ENCODE data around the gene SARS1.

Gene SARS1

DNA sequence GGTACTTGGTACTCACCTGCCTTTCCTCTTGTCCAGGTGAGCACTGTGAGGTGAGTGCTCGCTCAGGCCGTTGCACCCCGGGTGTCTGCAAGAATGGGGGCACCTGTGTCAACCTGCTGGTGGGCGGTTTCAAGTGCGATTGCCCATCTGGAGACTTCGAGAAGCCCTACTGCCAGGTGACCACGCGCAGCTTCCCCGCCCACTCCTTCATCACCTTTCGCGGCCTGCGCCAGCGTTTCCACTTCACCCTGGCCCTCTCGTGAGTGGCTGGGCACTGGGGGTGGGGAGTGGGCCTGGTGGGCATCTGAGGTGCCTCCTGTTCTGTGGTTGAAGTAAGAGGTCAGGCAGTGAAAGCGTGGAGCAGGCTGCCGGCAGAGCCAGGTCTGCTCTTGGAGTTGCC, 47.3 kb downstream of the SARS1 start:
- no peak for DNase-seq

DNA sequence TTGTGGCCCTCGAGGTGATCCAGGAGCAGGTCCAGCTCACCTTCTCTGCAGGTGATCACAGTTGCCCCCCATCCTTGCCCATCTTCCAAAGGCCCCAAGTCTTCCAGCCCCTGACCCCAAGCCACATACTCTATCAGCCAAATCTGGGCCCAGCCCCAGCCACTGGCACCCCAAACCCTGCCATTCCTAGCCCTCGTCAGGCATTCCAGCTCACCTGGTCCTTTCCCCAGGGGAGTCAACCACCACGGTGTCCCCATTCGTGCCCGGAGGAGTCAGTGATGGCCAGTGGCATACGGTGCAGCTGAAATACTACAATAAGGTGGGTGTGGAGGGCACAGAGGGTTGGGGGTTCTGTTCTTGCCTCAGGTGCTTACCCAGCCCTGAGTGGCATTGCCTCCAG, 47.9 kb downstream of the SARS1 start:
- DNase-seq, result no peak

DNA sequence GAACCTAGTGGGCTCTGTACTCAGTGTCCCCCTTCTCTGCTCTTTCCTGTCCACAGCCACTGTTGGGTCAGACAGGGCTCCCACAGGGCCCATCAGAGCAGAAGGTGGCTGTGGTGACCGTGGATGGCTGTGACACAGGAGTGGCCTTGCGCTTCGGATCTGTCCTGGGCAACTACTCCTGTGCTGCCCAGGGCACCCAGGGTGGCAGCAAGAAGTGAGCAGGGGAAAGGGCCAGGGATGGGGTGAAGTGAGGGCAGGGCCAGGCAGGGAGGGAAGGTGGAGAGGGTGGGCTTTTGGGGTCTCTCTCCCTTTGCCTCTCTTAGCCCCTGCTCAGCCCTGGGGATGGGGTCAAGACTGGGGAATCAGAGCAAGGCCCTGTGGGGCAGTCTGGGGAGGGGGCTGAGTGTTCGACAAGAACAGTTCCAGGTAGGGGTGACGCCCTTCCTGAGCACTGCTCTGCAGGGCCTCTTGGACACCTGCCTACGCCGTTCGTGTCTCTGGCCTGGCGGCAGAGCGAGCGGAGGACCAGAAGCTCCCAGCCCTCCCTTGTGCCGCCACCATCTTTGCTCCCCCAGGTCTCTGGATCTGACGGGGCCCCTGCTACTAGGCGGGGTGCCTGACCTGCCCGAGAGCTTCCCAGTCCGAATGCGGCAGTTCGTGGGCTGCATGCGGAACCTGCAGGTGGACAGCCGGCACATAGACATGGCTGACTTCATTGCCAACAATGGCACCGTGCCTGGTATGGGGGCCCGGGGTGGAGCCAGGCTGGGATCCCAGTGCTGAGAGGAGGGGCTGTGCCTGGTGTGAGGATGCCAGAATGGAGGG, 48.7 kb downstream of the SARS1 start:
- DNase-seq, result peak in 1 of 56 donors; percentile 56

DNA sequence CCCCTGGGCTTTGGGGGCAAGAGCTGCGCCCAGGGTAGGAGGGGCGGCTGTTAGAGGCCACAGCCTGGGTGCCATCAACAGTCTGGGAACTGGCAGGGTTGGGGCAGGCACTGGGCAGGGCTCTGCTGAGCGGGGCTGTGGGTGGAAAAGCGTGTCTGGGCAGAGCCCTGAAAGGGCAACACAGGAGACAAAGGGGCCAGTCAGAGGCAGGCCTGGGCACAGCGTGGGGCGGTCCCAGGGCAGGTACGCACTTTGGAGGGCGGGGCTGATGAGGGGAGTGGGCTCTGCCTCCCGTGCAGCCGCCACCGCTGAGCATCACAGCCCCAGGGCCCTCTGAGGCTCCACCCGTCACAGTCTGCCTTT, 49.5 kb downstream of the SARS1 start:
- DNase-seq, result peak in 5 of 56 donors; percentile 53 to 65 (median 60)

DNA sequence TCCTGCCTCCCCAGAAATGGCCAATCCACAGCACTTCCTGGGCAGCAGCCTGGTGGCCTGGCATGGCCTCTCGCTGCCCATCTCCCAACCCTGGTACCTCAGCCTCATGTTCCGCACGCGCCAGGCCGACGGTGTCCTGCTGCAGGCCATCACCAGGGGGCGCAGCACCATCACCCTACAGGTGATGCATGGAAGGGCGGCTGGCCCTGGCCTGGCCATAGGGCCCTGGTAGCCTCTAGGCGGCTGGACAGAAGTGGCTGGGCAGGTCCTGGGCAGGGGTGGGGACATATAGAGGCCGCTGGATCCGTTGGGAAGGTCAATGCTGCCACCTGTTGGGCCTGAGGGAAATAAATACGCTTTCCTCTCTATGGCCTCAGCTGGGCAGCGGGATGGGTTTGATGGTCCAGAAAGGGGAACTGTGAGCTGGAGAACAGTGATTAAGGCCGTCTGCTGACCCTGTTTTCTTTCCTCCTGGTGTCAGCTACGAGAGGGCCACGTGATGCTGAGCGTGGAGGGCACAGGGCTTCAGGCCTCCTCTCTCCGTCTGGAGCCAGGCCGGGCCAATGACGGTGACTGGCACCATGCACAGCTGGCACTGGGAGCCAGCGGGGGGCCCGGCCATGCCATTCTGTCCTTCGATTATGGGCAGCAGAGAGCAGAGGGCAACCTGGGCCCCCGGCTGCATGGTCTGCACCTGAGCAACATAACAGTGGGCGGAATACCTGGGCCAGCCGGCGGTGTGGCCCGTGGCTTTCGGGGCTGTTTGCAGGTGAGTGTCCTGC, 50.1 kb downstream of the SARS1 start:
- DNase-seq, result peak in 53 of 56 donors; percentile 39 to 88 (median 73)

DNA sequence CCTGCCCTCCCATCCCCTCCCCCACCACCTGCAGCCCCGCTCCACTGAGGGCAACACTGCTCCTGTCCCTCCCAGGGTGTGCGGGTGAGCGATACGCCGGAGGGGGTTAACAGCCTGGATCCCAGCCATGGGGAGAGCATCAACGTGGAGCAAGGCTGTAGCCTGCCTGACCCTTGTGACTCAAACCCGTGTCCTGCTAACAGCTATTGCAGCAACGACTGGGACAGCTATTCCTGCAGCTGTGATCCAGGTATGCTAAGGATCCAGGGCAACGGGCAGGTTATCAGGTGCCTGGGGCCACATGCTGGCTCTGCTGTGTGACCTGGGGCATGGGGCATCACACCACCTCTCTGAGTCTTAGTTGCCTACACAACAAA, 50.6 kb downstream of the SARS1 start:
- no peak for DNase-seq

DNA sequence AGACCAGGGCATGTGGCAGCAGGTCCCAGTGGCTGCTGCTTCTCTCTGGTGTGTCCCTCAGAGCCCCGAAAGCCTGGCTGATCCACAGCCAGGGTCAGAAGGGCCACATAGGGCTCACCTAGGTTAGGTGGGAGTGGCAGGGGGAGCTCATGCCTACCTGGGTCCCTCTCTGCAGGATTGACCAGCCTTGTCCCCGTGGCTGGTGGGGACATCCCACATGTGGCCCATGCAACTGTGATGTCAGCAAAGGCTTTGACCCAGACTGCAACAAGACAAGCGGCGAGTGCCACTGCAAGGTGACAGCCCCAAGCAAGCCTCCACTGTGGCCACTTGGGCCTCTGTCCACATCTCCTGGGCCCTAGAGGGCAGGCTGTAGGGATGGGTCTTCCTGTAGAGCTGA, 51.3 kb downstream of the SARS1 start:
- no peak for DNase-seq

DNA sequence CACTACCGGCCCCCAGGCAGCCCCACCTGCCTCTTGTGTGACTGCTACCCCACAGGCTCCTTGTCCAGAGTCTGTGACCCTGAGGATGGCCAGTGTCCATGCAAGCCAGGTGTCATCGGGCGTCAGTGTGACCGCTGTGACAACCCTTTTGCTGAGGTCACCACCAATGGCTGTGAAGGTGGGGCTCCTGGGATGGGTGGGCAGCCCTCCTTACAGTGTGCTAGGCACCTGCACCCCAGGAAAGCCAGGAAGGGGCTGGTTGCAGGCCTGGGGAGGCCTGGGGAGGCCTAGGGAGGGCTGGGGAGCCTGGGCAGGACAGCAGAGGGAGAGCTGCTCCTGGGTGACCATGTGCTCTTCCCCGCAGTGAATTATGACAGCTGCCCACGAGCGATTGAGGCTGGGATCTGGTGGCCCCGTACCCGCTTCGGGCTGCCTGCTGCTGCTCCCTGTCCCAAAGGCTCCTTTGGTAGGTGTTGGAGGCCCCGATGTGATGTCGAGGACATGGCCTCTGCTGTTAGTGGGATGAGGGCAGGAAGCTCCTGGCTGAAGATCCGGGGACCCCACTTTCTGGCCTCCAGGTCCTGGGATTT, 52.1 kb downstream of the SARS1 start:
- DNase-seq, result no peak

DNA sequence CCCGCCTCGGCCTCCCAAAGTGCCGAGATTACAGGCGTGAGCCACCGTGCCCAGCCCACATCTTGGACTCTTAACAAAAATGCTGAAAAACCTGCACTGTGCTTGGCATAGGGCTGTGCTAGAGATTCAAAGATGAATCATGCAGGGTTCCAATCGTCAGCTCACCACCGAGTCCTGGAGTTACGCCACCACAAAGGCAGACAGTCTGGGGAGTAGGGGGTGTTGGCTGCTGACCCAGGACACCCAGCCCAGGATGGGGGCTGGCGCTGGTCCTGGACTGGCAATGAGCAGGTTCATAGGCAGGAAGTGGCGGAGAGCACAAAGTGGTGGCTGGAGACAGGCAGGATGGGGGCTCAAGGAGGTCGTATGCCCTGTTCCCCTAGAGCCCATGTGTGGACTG, 53.2 kb downstream of the SARS1 start:
- no peak for DNase-seq

DNA sequence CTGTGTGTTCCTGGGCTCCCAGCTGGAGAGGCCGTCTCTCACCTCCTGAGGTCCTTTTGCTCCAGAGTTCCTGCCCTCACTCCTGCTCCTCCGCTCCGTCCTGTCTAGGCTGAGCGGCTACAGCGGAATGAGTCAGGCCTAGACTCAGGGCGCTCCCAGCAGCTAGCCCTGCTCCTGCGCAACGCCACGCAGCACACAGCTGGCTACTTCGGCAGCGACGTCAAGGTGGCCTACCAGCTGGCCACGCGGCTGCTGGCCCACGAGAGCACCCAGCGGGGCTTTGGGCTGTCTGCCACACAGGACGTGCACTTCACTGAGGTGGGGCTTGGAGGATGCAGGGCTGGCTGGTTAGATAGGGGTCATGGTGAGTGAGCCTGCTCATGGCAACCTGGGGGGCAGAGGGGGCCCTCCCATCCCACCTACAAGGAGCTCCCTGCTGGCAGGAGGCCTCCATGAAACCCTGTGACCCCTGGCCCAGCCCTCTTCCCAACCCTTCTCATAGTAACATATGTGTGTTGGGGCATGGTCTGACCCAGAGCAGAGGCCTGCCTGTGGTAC, 54.1 kb downstream of the SARS1 start:
- DNase-seq, result no peak

DNA sequence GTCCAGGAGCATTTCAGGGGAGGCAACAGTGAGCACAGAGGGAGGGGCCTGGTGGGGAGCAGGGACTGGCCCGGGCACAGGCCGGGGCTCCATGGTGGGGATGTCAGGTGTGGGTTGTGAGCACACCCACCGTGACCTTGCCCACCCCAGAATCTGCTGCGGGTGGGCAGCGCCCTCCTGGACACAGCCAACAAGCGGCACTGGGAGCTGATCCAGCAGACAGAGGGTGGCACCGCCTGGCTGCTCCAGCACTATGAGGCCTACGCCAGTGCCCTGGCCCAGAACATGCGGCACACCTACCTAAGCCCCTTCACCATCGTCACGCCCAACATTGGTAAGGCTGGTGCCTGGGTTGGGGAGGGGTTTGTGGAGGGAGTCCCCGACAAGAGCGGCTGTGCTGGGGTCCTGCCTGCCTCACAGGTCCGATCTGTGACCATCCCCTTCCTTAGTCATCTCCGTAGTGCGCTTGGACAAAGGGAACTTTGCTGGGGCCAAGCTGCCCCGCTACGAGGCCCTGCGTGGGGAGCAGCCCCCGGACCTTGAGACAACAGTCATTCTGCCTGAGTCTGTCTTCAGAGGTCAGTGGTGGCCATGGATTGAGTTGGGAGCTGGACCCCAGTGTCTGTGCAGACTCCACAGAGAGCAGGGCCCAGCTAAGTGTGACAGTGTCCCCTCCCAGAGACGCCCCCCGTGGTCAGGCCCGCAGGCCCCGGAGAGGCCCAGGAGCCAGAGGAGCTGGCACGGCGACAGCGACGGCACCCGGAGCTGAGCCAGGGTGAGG, 54.9 kb downstream of the SARS1 start:
- DNase-seq, result peak in 2 of 56 donors; percentile 23 to 49

DNA sequence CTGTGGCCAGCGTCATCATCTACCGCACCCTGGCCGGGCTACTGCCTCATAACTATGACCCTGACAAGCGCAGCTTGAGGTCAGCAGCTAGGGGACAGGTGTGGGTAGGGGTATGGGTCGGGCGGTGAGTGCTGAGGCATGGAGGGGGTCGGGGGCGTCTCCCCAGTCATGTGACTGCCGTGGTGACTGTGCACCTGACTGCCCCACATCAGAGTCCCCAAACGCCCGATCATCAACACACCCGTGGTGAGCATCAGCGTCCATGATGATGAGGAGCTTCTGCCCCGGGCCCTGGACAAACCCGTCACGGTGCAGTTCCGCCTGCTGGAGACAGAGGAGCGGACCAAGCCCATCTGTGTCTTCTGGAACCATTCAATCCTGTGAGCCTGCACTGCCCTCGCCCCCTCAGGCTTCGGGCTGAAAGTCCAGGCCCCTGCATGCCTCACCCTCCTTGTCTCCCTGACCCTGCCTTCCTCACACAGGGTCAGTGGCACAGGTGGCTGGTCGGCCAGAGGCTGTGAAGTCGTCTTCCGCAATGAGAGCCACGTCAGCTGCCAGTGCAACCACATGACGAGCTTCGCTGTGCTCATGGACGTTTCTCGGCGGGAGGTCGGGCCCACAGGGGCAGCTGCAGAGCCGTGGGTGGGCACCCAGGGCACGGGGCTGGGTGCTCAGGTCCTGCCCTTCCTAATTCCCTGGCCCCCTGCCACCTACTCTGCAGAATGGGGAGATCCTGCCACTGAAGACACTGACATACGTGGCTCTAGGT, 55.7 kb downstream of the SARS1 start:
- no peak for DNase-seq

DNA sequence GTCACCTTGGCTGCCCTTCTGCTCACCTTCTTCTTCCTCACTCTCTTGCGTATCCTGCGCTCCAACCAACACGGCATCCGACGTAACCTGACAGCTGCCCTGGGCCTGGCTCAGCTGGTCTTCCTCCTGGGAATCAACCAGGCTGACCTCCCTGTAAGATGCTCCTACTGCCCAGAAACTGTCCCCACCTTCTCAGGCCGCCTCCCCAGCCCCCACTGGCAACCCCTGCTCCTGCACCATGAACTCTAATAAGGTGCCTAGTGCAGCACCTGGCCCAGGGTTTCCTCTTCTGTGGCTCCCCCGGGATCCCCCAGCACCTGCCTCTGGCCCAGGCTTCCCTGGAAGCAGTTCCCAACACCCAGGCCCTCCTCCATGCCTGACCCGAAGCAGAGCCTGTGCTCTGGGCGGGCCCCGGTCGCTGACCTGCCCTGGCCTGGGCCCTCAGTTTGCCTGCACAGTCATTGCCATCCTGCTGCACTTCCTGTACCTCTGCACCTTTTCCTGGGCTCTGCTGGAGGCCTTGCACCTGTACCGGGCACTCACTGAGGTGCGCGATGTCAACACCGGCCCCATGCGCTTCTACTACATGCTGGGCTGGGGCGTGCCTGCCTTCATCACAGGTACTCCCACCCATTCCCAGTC, 56.4 kb downstream of the SARS1 start:
- no peak for DNase-seq

DNA sequence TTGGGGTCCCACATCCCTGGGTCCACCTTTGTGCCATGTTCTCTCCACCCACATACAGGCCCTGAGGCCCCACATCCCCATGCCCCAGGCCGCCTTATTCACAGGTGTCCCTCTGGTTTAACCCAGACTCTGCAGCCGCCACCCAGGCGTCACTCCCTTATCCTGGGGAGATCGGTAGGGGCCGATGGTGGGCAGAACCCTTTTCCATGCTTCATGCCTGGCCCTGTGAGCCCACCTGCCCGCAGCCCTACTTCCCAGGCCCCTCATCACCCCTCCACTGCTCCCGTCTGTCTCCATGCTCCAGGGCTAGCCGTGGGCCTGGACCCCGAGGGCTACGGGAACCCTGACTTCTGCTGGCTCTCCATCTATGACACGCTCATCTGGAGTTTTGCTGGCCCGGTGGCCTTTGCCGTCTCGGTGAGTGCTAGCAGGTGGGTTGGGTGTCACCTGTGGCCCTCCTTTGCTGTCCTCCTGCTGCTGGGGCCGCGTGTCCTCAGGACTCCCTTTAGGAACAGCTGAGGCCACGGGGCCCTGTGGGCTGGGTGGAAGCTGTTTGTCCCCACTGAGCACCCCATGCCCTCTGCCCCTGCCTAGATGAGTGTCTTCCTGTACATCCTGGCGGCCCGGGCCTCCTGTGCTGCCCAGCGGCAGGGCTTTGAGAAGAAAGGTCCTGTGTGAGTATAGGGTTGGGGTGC, 57.1 kb downstream of the SARS1 start:
- no peak for DNase-seq

DNA sequence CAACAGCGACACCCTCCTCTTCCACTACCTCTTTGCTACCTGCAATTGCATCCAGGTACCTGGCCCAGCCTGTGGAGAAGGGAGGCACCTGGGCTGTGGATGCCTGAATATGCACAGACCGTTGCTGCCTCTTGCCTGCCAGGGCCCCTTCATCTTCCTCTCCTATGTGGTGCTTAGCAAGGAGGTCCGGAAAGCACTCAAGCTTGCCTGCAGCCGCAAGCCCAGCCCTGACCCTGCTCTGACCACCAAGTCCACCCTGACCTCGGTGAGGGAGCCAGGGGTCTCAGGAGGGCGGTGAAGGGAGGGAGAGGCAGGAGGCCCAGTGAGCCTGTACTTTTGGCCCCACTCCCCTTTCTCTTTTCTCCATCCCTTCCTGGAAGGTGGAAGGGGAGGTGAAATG, 57.7 kb downstream of the SARS1 start:
- no peak for DNase-seq

DNA sequence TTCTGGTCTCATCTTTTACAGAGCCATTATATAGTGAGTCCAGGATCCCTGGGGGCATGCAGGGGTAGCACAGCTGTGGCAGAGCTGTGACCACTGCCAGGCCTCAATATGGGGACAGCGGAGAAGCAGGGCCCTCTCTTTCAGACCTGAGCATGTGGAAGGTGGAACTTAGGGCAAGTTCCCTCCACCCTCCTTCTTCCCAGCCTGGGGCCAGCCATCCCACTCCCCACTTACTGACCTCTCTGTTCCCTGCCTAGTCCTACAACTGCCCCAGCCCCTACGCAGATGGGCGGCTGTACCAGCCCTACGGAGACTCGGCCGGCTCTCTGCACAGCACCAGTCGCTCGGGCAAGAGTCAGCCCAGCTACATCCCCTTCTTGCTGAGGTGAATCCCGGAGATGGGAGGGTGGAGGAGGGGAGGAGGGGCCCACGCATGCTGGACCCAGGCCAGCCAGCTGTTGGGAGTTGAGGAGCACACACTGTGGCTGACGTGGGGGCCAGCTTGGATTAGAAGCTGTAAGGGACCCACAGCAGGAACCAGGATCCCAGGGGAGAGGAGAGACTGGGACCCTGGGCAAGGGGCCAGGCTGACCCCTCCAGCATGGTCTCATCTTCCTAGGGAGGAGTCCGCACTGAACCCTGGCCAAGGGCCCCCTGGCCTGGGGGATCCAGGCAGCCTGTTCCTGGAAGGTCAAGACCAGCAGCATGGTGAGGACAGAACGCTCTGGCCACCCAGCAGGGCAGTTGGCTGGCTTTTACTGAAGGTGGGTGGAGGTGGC, 58.5 kb downstream of the SARS1 start:
- no peak for DNase-seq

DNA sequence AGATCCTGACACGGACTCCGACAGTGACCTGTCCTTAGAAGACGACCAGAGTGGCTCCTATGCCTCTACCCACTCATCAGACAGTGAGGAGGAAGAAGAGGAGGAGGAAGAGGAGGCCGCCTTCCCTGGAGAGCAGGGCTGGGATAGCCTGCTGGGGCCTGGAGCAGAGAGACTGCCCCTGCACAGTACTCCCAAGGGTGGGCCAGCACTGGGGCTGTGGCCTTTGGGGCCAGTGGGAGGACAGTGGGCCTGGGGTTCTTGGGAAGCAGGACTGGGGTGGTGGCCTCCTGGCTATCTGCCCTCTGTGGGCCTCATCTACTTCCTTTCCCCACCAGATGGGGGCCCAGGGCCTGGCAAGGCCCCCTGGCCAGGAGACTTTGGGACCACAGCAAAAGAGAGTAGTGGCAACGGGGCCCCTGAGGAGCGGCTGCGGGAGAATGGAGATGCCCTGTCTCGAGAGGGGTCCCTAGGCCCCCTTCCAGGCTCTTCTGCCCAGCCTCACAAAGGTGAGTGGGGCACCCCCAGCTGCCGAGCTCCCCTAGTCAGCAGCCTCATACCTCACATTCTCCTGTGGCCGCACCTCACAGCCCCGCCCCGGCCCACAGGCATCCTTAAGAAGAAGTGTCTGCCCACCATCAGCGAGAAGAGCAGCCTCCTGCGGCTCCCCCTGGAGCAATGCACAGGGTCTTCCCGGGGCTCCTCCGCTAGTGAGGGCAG, 59.3 kb downstream of the SARS1 start:
- DNase-seq, result no peak
